Measurements from ENCODE around the gene RNU1-2.
"Not testable (repeated sequence)": the region's sequence is repeated elsewhere in the genome, so short reads cannot be mapped to it uniquely, and the experiment has no call there.

- TF ChIP-seq CTCF (IDR thresholded peaks at IDR 0.05; ENCODE audit: low read length); EZH2 (optimal IDR thresholded peaks at IDR 0.05; ENCODE audit: low read depth, low read length): not testable (repeated sequence)
Observed at GRCh38 chr1:16891057-16891456, 4.7 kb upstream of the RNU1-2 start.
